ENCODE measurements around the gene GCHFR.
A peak's percentile ranks its signal among the peaks of the same experiment; 100 is the strongest.

The GCHFR gene

GRCh38 chr15:40773902-40774301, 10.0 kb downstream of the GCHFR start:
- no peak for DNase-seq (ENCODE audit: extremely low read depth, insufficient read length)
- TF ChIP-seq, protein P1, sequence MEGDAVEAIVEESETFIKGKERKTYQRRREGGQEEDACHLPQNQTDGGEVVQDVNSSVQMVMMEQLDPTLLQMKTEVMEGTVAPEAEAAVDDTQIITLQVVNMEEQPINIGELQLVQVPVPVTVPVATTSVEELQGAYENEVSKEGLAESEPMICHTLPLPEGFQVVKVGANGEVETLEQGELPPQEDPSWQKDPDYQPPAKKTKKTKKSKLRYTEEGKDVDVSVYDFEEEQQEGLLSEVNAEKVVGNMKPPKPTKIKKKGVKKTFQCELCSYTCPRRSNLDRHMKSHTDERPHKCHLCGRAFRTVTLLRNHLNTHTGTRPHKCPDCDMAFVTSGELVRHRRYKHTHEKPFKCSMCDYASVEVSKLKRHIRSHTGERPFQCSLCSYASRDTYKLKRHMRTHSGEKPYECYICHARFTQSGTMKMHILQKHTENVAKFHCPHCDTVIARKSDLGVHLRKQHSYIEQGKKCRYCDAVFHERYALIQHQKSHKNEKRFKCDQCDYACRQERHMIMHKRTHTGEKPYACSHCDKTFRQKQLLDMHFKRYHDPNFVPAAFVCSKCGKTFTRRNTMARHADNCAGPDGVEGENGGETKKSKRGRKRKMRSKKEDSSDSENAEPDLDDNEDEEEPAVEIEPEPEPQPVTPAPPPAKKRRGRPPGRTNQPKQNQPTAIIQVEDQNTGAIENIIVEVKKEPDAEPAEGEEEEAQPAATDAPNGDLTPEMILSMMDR (IDR thresholded peaks at IDR 0.05; ENCODE audit: insufficient read depth, low read length, poor library complexity, severe bottlenecking), result no peak
- no peaks in the 10 kb centered on the region for H3K27me3 ChIP-seq (replicated peaks; ENCODE audit: control insufficient read depth, insufficient read depth, low read length)
- peaks cover 25% of the 10 kb centered on the region for H3K36me3 ChIP-seq (ENCODE audit: control insufficient read depth, insufficient read depth, low read length)
- no peak overlapping the region for H3K4me3 ChIP-seq (replicated peaks; ENCODE audit: low read depth, low read length)

DNA sequence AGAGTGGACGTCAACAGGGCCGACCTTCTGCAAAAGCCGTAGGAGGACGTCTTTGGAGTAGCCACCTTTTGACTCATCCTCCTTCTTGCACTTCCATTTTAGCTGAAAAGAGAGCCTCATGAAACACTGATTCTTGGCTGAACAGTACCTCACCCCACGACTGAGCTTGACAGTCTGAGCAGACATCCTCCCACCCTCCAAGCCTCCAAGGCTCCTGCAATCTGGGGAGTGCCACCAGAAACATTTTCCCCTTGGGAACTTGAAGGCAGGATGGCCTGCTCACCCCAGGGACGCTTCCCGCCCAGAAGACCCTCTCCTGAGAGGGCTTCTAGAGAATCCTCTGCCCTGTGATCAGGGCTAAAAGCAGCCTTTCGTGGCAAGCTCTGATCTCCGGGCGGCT, 11.1 kb downstream of the GCHFR start:
- DNase-seq (ENCODE audit: extremely low read depth, insufficient read length), result no peak
- TF ChIP-seq, protein P1 (IDR thresholded peaks at IDR 0.05; ENCODE audit: insufficient read depth, low read length, poor library complexity, severe bottlenecking), result no peak
- Histone ChIP-seq H3K36me3 (ENCODE audit: control insufficient read depth, insufficient read depth, low read length) (peaks cover 33% of the 10 kb centered on the region), H3K4me3 (replicated peaks; ENCODE audit: low read depth, low read length) (no peak overlapping the region), H3K27me3 (replicated peaks; ENCODE audit: control insufficient read depth, insufficient read depth, low read length) (no peaks in the 10 kb centered on the region)

DNA sequence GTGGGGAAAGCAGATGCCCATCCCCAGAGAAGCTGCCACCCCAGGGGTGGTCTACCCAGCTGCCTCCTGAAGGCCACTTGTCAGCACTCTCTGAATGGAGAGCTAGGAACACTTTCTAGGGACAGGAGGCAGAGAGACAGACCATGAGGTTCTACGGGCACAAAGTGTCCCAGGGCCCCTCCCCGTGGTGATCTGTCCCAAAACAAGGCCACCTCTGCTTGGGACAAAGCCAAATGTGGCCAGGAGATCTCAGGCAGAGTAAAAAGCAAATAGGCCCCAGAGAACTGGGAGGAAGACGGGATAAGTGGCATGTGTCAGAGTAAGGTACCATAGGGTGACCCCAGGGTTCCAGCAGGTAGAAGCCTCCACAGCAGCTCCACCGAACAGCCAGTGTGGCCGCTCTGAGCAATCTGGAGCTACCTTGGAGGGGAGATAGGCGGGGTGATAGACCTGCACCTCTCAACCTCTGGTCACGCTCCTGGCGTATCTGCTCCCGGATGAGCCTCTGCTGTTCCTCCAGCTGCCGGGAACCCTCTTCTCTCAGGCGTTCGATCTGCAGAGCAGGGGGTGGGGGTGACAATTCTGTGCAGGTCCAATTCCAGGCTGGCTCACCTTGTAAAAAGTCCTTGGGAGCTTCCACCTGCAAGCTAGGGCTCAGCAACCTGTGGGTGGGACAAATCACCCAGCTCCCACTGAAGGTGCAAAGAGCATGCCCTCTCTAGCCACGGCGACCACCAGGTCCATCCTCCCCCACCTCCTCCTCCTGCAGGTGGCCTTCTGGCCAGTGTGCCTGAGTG, 12.1 kb downstream of the GCHFR start:
- no peak overlapping the region for H3K4me3 ChIP-seq (replicated peaks; ENCODE audit: low read depth, low read length)
- TF ChIP-seq, protein P1 (IDR thresholded peaks at IDR 0.05; ENCODE audit: insufficient read depth, low read length, poor library complexity, severe bottlenecking), result no peak
- H3K36me3 ChIP-seq (ENCODE audit: control insufficient read depth, insufficient read depth, low read length), result peaks cover 33% of the 10 kb centered on the region
- no peak for DNase-seq (ENCODE audit: extremely low read depth, insufficient read length)
- no peaks in the 10 kb centered on the region for H3K27me3 ChIP-seq (replicated peaks; ENCODE audit: control insufficient read depth, insufficient read depth, low read length)

DNA sequence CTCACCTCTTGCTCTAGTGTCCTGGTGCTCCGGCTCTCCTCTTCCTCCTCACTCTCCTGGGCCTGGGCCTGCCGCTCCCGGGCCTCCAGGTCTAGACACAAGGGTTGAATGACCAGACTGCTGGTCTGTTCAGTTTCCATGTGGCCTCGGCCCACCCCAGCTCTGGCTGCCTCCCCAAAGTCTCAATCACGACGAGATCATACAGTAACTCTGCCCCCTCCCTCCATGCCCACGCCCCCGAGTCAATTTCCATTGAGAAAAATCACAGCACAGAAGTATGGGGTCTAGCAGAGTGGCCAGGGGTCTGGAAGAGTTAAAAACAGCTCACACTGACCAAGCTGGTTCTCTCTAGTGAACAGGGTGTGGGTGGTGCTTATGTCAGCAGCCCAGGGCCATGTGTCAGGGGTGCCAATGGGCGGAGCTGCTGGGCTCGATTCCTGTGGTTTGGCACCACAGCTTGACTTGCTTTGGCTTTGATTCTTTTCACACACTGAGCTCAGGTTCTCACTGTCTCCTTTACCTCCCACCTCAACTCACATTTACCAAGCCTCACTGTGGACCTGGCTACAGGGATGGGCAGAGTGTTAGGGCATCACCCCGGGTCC, 12.8 kb downstream of the GCHFR start:
- peaks cover 33% of the 10 kb centered on the region for H3K36me3 ChIP-seq (ENCODE audit: control insufficient read depth, insufficient read depth, low read length)
- TF ChIP-seq, protein P1 (IDR thresholded peaks at IDR 0.05; ENCODE audit: insufficient read depth, low read length, poor library complexity, severe bottlenecking), result no peak
- no peak overlapping the region for H3K4me3 ChIP-seq (replicated peaks; ENCODE audit: low read depth, low read length)
- no peak for DNase-seq (ENCODE audit: extremely low read depth, insufficient read length)
- no peaks in the 10 kb centered on the region for H3K27me3 ChIP-seq (replicated peaks; ENCODE audit: control insufficient read depth, insufficient read depth, low read length)

GRCh38 chr15:40782609-40783227, 18.9 kb downstream of the GCHFR start:
- no peak overlapping the region for H3K4me3 ChIP-seq (replicated peaks; ENCODE audit: low read depth, low read length)
- TF ChIP-seq, protein P1 (IDR thresholded peaks at IDR 0.05; ENCODE audit: insufficient read depth, low read length, poor library complexity, severe bottlenecking), result peak; percentile 95
- DNase-seq (ENCODE audit: extremely low read depth, insufficient read length), result peak; percentile 72

More at GRCh38 chr15:40782609-40783227, 18.9 kb downstream of the GCHFR start:
- H3K36me3 ChIP-seq (ENCODE audit: control insufficient read depth, insufficient read depth, low read length), result peaks cover 8% of the 10 kb centered on the region
- no peaks in the 10 kb centered on the region for H3K27me3 ChIP-seq (replicated peaks; ENCODE audit: control insufficient read depth, insufficient read depth, low read length)
